ENCODE measurements around the gene XPC. TPM values are rescaled to one million over a fixed set of nuclear protein-coding genes. Genes with fewer than 3 reads are reported as not detected.
"Not testable (repeated sequence)": the region's sequence is repeated elsewhere in the genome, so short reads cannot be mapped to it uniquely, and the experiment has no call there.

XPC gene
- total RNA-seq, 1 experiment from 2014 or later, result 24.3 TPM

DNA sequence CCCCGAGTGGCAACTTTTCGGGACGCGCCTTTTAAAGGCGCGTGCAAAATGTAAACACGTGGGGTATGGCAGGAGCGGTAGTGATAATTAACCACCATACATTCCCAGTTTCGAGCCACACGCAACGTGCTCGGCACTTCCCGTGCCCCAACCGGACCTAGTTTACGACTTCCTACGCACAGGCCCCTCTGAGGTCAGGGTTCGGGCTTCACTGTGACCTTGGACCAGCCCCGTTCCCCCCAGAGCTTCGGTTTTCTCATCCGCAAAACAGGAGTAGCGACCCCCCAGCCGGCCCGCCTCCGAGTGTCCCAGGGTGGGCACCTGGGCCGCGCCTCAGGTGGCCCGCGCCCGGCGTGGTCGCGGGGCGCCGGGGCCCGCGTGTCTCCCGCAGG, 54.2 kb downstream of the XPC start:
- peak; percentile 27 for DNase-seq
- Mint-ChIP-seq H3K4me1 (ENCODE audit: low read depth, unreplicated experiment) (peaks cover 23% of the 10 kb centered on the region), H3K27ac (ENCODE audit: unreplicated experiment) (peak overlapping the region; percentile 39), H3K36me3 (ENCODE audit: insufficient read depth, unreplicated experiment) (peaks cover 33% of the 10 kb centered on the region), H3K4me3 (ENCODE audit: low read depth, unreplicated experiment) (peak overlapping the region; percentile 97), H3K27me3 (ENCODE audit: unreplicated experiment) (no peaks in the 10 kb centered on the region), H3K9me3 (ENCODE audit: low read depth, unreplicated experiment) (no peaks in the 10 kb centered on the region)
- TF ChIP-seq, protein P1, sequence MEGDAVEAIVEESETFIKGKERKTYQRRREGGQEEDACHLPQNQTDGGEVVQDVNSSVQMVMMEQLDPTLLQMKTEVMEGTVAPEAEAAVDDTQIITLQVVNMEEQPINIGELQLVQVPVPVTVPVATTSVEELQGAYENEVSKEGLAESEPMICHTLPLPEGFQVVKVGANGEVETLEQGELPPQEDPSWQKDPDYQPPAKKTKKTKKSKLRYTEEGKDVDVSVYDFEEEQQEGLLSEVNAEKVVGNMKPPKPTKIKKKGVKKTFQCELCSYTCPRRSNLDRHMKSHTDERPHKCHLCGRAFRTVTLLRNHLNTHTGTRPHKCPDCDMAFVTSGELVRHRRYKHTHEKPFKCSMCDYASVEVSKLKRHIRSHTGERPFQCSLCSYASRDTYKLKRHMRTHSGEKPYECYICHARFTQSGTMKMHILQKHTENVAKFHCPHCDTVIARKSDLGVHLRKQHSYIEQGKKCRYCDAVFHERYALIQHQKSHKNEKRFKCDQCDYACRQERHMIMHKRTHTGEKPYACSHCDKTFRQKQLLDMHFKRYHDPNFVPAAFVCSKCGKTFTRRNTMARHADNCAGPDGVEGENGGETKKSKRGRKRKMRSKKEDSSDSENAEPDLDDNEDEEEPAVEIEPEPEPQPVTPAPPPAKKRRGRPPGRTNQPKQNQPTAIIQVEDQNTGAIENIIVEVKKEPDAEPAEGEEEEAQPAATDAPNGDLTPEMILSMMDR (IDR thresholded peaks at IDR 0.05; ENCODE audit: unreplicated experiment), result no peak
- intact Hi-C loops (cut with micrococcal nuclease; ENCODE audit: unreplicated experiment), result loop anchor here (1.0 to 10.0 kb wide), 3 partner anchors 32 to 469 kb away; no protein-coding TSS in a partner anchor
- BruUV-seq (replicated peaks), result no TSS peak
- CTCF ChIA-PET, result interaction anchor here (0.9 to 2.2 kb wide), 5 partner anchors 10 to 247 kb away, joined by 3 to 28 read pairs (median 8); partner anchors contain the start of genes LSM3 and XPC

DNA sequence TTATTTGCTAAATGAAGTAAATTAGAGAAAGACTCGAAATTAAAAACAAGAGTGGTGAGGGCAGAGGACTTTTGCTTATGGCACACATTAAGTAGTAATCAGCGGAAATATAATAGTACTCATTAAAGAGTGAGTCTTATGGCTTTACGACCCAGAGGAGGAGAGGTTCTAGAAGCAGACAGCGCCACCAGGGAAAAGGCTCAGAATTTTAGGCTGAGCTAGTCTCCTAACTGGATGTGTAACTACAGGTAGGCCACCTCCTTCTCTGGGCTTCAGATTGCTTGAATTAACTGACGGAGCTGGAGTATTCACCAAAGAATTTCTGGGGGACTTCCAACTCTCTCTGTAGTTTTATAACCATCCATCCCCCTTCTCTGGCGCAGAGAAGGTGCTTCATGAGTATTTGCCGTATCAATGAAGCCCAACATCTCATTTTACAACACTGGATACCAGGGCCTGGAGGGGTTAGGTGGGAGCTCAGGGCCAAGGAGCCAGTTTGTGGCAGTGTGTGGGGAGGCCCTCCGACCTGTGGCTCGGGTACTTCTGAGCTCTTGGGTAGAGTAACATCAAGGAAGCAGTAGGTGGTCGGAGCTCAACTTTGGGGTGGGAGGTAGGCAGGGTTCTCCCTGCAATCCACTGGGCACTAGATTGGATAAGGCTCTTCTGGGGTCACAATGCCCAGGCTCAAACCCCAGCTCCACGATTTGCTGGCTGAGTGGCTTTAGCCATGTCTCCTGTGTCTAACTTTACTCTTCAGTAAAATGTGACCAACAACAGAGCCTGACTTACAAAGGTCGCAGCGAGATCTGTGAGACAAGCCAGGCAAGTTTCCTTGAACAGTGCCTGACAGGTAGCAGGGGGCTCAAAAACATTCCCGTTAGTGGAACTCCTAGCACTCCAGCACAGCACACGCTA, 54.8 kb downstream of the XPC start:
- Mint-ChIP-seq H3K4me3 (ENCODE audit: low read depth, unreplicated experiment) (peak overlapping the region; percentile 97), H3K27me3 (ENCODE audit: unreplicated experiment) (no peaks in the 10 kb centered on the region), H3K4me1 (ENCODE audit: low read depth, unreplicated experiment) (peaks cover 23% of the 10 kb centered on the region), H3K27ac (ENCODE audit: unreplicated experiment) (peak overlapping the region; percentile 39), H3K9me3 (ENCODE audit: low read depth, unreplicated experiment) (no peaks in the 10 kb centered on the region), H3K36me3 (ENCODE audit: insufficient read depth, unreplicated experiment) (peaks cover 33% of the 10 kb centered on the region)
- DNase-seq, result no peak
- CTCF ChIA-PET, result no interaction called here
- intact Hi-C loops (cut with micrococcal nuclease; ENCODE audit: unreplicated experiment), result loop anchor here (1.0 to 10.0 kb wide), 3 partner anchors 31 to 469 kb away; no protein-coding TSS in a partner anchor
- TF ChIP-seq, protein P1 (IDR thresholded peaks at IDR 0.05; ENCODE audit: unreplicated experiment), result no peak
- TSS peak; percentile 59 for BruUV-seq (replicated peaks)

DNA sequence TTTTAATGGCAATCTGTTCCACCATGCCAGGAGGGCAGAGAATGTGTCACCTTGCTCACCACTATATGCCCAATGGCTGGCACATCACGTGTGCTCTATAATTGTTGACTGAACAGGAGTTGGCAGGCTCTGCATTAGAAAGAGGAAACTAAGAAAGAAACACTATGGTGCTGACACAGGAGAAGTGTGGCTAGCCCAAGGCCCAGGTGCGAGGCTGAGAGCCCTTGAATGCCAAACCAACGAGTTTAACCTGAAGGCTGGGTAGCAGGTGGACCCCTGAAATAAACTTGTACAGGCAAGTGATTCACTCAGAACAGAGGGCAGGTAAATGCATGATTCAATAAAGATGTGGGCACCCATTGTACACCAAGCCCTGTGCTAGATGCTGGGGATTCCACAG, 56.1 kb downstream of the XPC start:
- peak overlapping the region; percentile 18 for H3K27ac Mint-ChIP-seq (ENCODE audit: unreplicated experiment)

DNA sequence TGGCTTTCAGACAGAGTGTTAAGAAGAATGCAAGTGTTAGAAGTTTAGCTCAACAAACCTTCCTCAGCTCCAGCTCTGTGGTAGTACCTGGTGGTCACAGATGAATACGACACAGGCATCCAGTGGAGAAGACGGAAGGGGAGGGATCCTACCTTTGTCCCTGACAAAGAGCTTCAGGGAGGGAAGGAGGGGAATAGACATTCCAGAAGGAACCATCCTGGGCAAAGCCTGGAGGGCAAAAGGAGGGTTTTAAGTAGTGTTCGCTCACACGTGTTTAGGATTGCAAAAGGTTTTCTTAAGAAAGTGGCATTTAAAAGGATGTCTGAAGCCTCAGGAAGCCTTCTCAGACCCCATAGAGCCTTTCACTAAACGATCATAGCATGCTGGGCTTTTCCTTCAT, 56.5 kb downstream of the XPC start:
- BruUV-seq (replicated peaks), result no TSS peak
- peaks cover 21% of the 10 kb centered on the region for H3K4me1 Mint-ChIP-seq (ENCODE audit: low read depth, unreplicated experiment)
- intact Hi-C loops (cut with micrococcal nuclease; ENCODE audit: unreplicated experiment), result loop anchor here (10.0 kb wide), 1 partner anchor 467 kb away; no protein-coding TSS in a partner anchor
- no peak overlapping the region for H3K27ac Mint-ChIP-seq (ENCODE audit: unreplicated experiment)
- peaks cover 33% of the 10 kb centered on the region for H3K36me3 Mint-ChIP-seq (ENCODE audit: insufficient read depth, unreplicated experiment)
- no peaks in the 10 kb centered on the region for H3K27me3 Mint-ChIP-seq (ENCODE audit: unreplicated experiment)
- no peak overlapping the region for H3K4me3 Mint-ChIP-seq (ENCODE audit: low read depth, unreplicated experiment)
- CTCF ChIA-PET, result no interaction called here
- TF ChIP-seq, protein P1 (IDR thresholded peaks at IDR 0.05; ENCODE audit: unreplicated experiment), result no peak
- no peaks in the 10 kb centered on the region for H3K9me3 Mint-ChIP-seq (ENCODE audit: low read depth, unreplicated experiment)
- DNase-seq, result no peak

More for the DNA sequence above, 56.1 kb downstream of the XPC start:
- no peak for DNase-seq
- no peaks in the 10 kb centered on the region for H3K27me3 Mint-ChIP-seq (ENCODE audit: unreplicated experiment)
- H3K9me3 Mint-ChIP-seq (ENCODE audit: low read depth, unreplicated experiment), result no peaks in the 10 kb centered on the region
- H3K4me1 Mint-ChIP-seq (ENCODE audit: low read depth, unreplicated experiment), result peaks cover 26% of the 10 kb centered on the region
- peaks cover 33% of the 10 kb centered on the region for H3K36me3 Mint-ChIP-seq (ENCODE audit: insufficient read depth, unreplicated experiment)
- TF ChIP-seq, protein P1 (IDR thresholded peaks at IDR 0.05; ENCODE audit: unreplicated experiment), result no peak
- intact Hi-C loops (cut with micrococcal nuclease; ENCODE audit: unreplicated experiment), result loop anchor here (10.0 kb wide), 1 partner anchor 468 kb away; no protein-coding TSS in a partner anchor
- no peak overlapping the region for H3K4me3 Mint-ChIP-seq (ENCODE audit: low read depth, unreplicated experiment)
- CTCF ChIA-PET, result interaction anchor here (0.6 kb wide), 1 partner anchor 1495 kb away, joined by 3 read pairs; no protein-coding TSS in a partner anchor
- BruUV-seq (replicated peaks), result no TSS peak

DNA sequence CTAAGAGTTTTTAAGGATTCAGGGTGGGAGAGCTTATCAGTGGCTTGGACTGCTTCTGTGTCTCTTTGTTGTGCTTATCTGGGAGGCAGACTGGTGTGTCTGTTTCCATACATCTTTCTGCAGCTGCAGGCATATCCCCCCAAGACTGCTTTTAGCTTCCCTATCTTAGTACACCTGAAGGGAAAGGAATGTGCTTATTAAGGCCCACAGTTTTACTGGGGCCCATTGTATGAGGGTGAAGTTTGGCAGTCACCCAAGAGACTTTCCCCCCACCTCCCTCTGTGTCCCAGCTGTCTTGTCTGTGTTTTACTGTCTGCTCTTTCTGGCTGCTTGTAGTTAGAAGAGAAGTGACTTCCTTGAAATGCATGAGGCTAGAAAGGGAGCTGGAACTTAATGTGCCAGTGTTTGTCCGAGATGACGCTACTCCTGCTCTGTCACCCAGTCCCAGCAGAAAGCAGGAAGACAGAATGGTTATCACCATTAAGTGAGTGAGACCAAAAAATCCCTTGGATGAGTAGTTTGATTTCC, 57.4 kb downstream of the XPC start:
- intact Hi-C loops (cut with micrococcal nuclease; ENCODE audit: unreplicated experiment), result loop anchor here (10.0 kb wide), 1 partner anchor 466 kb away; no protein-coding TSS in a partner anchor

More for the DNA sequence above, 57.4 kb downstream of the XPC start:
- H3K27me3 Mint-ChIP-seq (ENCODE audit: unreplicated experiment); BruUV-seq (replicated peaks); H3K4me3 Mint-ChIP-seq (ENCODE audit: low read depth, unreplicated experiment); DNase-seq; H3K9me3 Mint-ChIP-seq (ENCODE audit: low read depth, unreplicated experiment); H3K27ac Mint-ChIP-seq (ENCODE audit: unreplicated experiment): not testable (repeated sequence)
- H3K4me1 Mint-ChIP-seq (ENCODE audit: low read depth, unreplicated experiment), result peaks cover 15% of the 10 kb centered on the region
- CTCF ChIA-PET, result interaction anchor here (0.8 kb wide), 1 partner anchor 156 kb away, joined by 3 read pairs; no protein-coding TSS in a partner anchor
- H3K36me3 Mint-ChIP-seq (ENCODE audit: insufficient read depth, unreplicated experiment), result peaks cover 25% of the 10 kb centered on the region

Data from Calu3 (cell line).